Measurements from ENCODE around the gene HLA-F.

The HLA-F gene

GRCh38 chr6:29757282-29757681 lies 34.0 kb downstream of the HLA-F start:
- Histone ChIP-seq H3K27me3 (ENCODE audit: control insufficient read depth, insufficient read depth, low read length) (peaks cover 19% of the 10 kb centered on the region), H3K4me1 (ENCODE audit: control insufficient read depth, insufficient read depth, low read length) (no peaks in the 10 kb centered on the region), H3K4me3 (ENCODE audit: low read length) (no peak overlapping the region), H3K9ac (ENCODE audit: low read depth, low read length) (no peak overlapping the region), H3K9me3 (replicated peaks; ENCODE audit: low read length) (no peaks in the 10 kb centered on the region), H3K36me3 (ENCODE audit: insufficient read depth, low read length) (no peaks in the 10 kb centered on the region), H3K4me2 (ENCODE audit: low read length) (no peak overlapping the region)

GRCh38 chr6:29757701-29758293 lies 34.6 kb downstream of the HLA-F start:
- Histone ChIP-seq H3K9me3 (replicated peaks; ENCODE audit: low read length) (no peaks in the 10 kb centered on the region), H3K27me3 (ENCODE audit: control insufficient read depth, insufficient read depth, low read length) (peaks cover 19% of the 10 kb centered on the region), H3K36me3 (ENCODE audit: insufficient read depth, low read length) (no peaks in the 10 kb centered on the region), H3K4me2 (ENCODE audit: low read length) (no peak overlapping the region), H3K4me3 (ENCODE audit: low read length) (no peak overlapping the region), H3K4me1 (ENCODE audit: control insufficient read depth, insufficient read depth, low read length) (peaks cover 3% of the 10 kb centered on the region), H3K9ac (ENCODE audit: low read depth, low read length) (no peak overlapping the region)

GRCh38 chr6:29758761-29759160 lies 35.5 kb downstream of the HLA-F start:
- H3K9ac ChIP-seq (ENCODE audit: low read depth, low read length), result no peak overlapping the region
- H3K36me3 ChIP-seq (ENCODE audit: insufficient read depth, low read length), result no peaks in the 10 kb centered on the region
- H3K4me3 ChIP-seq (ENCODE audit: low read length), result no peak overlapping the region
- peaks cover 19% of the 10 kb centered on the region for H3K27me3 ChIP-seq (ENCODE audit: control insufficient read depth, insufficient read depth, low read length)
- no peak overlapping the region for H3K4me2 ChIP-seq (ENCODE audit: low read length)
- no peaks in the 10 kb centered on the region for H3K9me3 ChIP-seq (replicated peaks; ENCODE audit: low read length)
- H3K4me1 ChIP-seq (ENCODE audit: control insufficient read depth, insufficient read depth, low read length), result peaks cover 12% of the 10 kb centered on the region

- Histone ChIP-seq H3K36me3 (ENCODE audit: insufficient read depth, low read length) (no peaks in the 10 kb centered on the region), H3K9me3 (replicated peaks; ENCODE audit: low read length) (no peaks in the 10 kb centered on the region), H3K27me3 (ENCODE audit: control insufficient read depth, insufficient read depth, low read length) (peaks cover 19% of the 10 kb centered on the region), H3K9ac (ENCODE audit: low read depth, low read length) (no peak overlapping the region), H3K4me2 (ENCODE audit: low read length) (no peak overlapping the region), H3K4me3 (ENCODE audit: low read length) (no peak overlapping the region), H3K4me1 (ENCODE audit: control insufficient read depth, insufficient read depth, low read length) (peaks cover 19% of the 10 kb centered on the region)
These were observed 36.2 kb downstream of the HLA-F start for GRCh38 chr6:29759457-29759856.

GRCh38 chr6:29760328-29760727 lies 37.1 kb downstream of the HLA-F start:
- Histone ChIP-seq H3K4me2 (ENCODE audit: low read length) (no peak overlapping the region), H3K4me3 (ENCODE audit: low read length) (no peak overlapping the region), H3K9ac (ENCODE audit: low read depth, low read length) (no peak overlapping the region), H3K4me1 (ENCODE audit: control insufficient read depth, insufficient read depth, low read length) (peaks cover 28% of the 10 kb centered on the region), H3K27me3 (ENCODE audit: control insufficient read depth, insufficient read depth, low read length) (peaks cover 19% of the 10 kb centered on the region), H3K36me3 (ENCODE audit: insufficient read depth, low read length) (no peaks in the 10 kb centered on the region), H3K9me3 (replicated peaks; ENCODE audit: low read length) (no peaks in the 10 kb centered on the region)

- peaks cover 29% of the 10 kb centered on the region for H3K4me1 ChIP-seq (ENCODE audit: control insufficient read depth, insufficient read depth, low read length)
- no peak overlapping the region for H3K9ac ChIP-seq (ENCODE audit: low read depth, low read length)
- H3K4me2 ChIP-seq (ENCODE audit: low read length), result no peak overlapping the region
- H3K36me3 ChIP-seq (ENCODE audit: insufficient read depth, low read length), result no peaks in the 10 kb centered on the region
- H3K9me3 ChIP-seq (replicated peaks; ENCODE audit: low read length), result no peaks in the 10 kb centered on the region
- no peak overlapping the region for H3K4me3 ChIP-seq (ENCODE audit: low read length)
- peaks cover 20% of the 10 kb centered on the region for H3K27me3 ChIP-seq (ENCODE audit: control insufficient read depth, insufficient read depth, low read length)
These were observed 38.8 kb downstream of the HLA-F start for GRCh38 chr6:29762051-29762450.

- peaks cover 18% of the 10 kb centered on the region for H3K27me3 ChIP-seq (ENCODE audit: control insufficient read depth, insufficient read depth, low read length)
- H3K4me2 ChIP-seq (ENCODE audit: low read length), result no peak overlapping the region
- H3K36me3 ChIP-seq (ENCODE audit: insufficient read depth, low read length), result no peaks in the 10 kb centered on the region
- no peak overlapping the region for H3K4me3 ChIP-seq (ENCODE audit: low read length)
- peaks cover 29% of the 10 kb centered on the region for H3K4me1 ChIP-seq (ENCODE audit: control insufficient read depth, insufficient read depth, low read length)
- H3K9ac ChIP-seq (ENCODE audit: low read depth, low read length), result no peak overlapping the region
- H3K9me3 ChIP-seq (replicated peaks; ENCODE audit: low read length), result no peaks in the 10 kb centered on the region
These were observed 39.6 kb downstream of the HLA-F start for GRCh38 chr6:29762781-29763214.

GRCh38 chr6:29763491-29764289 lies 40.5 kb downstream of the HLA-F start:
- no peak overlapping the region for H3K4me3 ChIP-seq (ENCODE audit: low read length)
- H3K4me1 ChIP-seq (ENCODE audit: control insufficient read depth, insufficient read depth, low read length), result peaks cover 29% of the 10 kb centered on the region
- no peak overlapping the region for H3K9ac ChIP-seq (ENCODE audit: low read depth, low read length)
- H3K9me3 ChIP-seq (replicated peaks; ENCODE audit: low read length), result no peaks in the 10 kb centered on the region
- H3K27me3 ChIP-seq (ENCODE audit: control insufficient read depth, insufficient read depth, low read length), result peaks cover 23% of the 10 kb centered on the region
- H3K36me3 ChIP-seq (ENCODE audit: insufficient read depth, low read length), result no peaks in the 10 kb centered on the region
- no peak overlapping the region for H3K4me2 ChIP-seq (ENCODE audit: low read length)

- H3K36me3 ChIP-seq (ENCODE audit: insufficient read depth, low read length), result no peaks in the 10 kb centered on the region
- no peak overlapping the region for H3K4me3 ChIP-seq (ENCODE audit: low read length)
- no peak overlapping the region for H3K9ac ChIP-seq (ENCODE audit: low read depth, low read length)
- no peak overlapping the region for H3K4me2 ChIP-seq (ENCODE audit: low read length)
- H3K9me3 ChIP-seq (replicated peaks; ENCODE audit: low read length), result no peaks in the 10 kb centered on the region
- H3K4me1 ChIP-seq (ENCODE audit: control insufficient read depth, insufficient read depth, low read length), result peaks cover 29% of the 10 kb centered on the region
- peaks cover 27% of the 10 kb centered on the region for H3K27me3 ChIP-seq (ENCODE audit: control insufficient read depth, insufficient read depth, low read length)
These were observed 41.4 kb downstream of the HLA-F start for GRCh38 chr6:29764422-29765196.

GRCh38 chr6:29769336-29769735 lies 46.1 kb downstream of the HLA-F start:
- Histone ChIP-seq H3K4me3 (ENCODE audit: low read length) (no peak overlapping the region), H3K9ac (ENCODE audit: low read depth, low read length) (no peak overlapping the region), H3K4me2 (ENCODE audit: low read length) (no peak overlapping the region), H3K9me3 (replicated peaks; ENCODE audit: low read length) (no peaks in the 10 kb centered on the region), H3K27me3 (ENCODE audit: control insufficient read depth, insufficient read depth, low read length) (peaks cover 34% of the 10 kb centered on the region), H3K4me1 (ENCODE audit: control insufficient read depth, insufficient read depth, low read length) (peaks cover 12% of the 10 kb centered on the region), H3K36me3 (ENCODE audit: insufficient read depth, low read length) (no peaks in the 10 kb centered on the region)

- no peak overlapping the region for H3K9ac ChIP-seq (ENCODE audit: low read depth, low read length)
- H3K4me3 ChIP-seq (ENCODE audit: low read length), result no peak overlapping the region
- no peaks in the 10 kb centered on the region for H3K36me3 ChIP-seq (ENCODE audit: insufficient read depth, low read length)
- peaks cover 34% of the 10 kb centered on the region for H3K27me3 ChIP-seq (ENCODE audit: control insufficient read depth, insufficient read depth, low read length)
- peaks cover 2% of the 10 kb centered on the region for H3K4me1 ChIP-seq (ENCODE audit: control insufficient read depth, insufficient read depth, low read length)
- no peak overlapping the region for H3K4me2 ChIP-seq (ENCODE audit: low read length)
- H3K9me3 ChIP-seq (replicated peaks; ENCODE audit: low read length), result no peaks in the 10 kb centered on the region
These were observed 47.1 kb downstream of the HLA-F start for GRCh38 chr6:29770306-29770705.
